IPS-20b (cell line): Measurements from ENCODE around the gene S1PR5.

Source experiments
- H3K27ac ChIP-seq: one replicate; pipeline ENCODE4 v1.5.1; 2013; ENCODE audit warnings: low read length
- H3K27me3 ChIP-seq: 2 replicates; pipeline ENCODE4 v1.6.1; 2013; ENCODE audit warnings: mild to moderate bottlenecking, low read length, inconsistent platforms; ENCODE audit not compliant: insufficient read depth
- H3K36me3 ChIP-seq: 2 replicates; pipeline ENCODE4 v1.6.1; 2013; ENCODE audit warnings: low read depth, mild to moderate bottlenecking, inconsistent platforms, low read length, moderate library complexity; ENCODE audit not compliant: insufficient read depth
- H3K4me1 ChIP-seq: 2 replicates; pipeline ENCODE4 v1.6.1; 2013; ENCODE audit warnings: mild to moderate bottlenecking, control low read depth, inconsistent platforms, low read length, moderate library complexity; ENCODE audit not compliant: insufficient read depth
- H3K4me3 ChIP-seq: 2 replicates; pipeline ENCODE4 v1.5.1; 2013; ENCODE audit warnings: mild to moderate bottlenecking, low read length, inconsistent platforms
- H3K9ac ChIP-seq: 2 replicates; pipeline ENCODE4 v1.6.1; 2013; ENCODE audit warnings: low read depth, mild to moderate bottlenecking, inconsistent platforms, low read length, moderate library complexity
- H3K9me3 ChIP-seq: 2 replicates; pipeline ENCODE4 v1.6.1; 2013; ENCODE audit warnings: mild to moderate bottlenecking, low read depth, low read length, inconsistent platforms; ENCODE audit not compliant: insufficient read depth

The S1PR5 gene

DNA sequence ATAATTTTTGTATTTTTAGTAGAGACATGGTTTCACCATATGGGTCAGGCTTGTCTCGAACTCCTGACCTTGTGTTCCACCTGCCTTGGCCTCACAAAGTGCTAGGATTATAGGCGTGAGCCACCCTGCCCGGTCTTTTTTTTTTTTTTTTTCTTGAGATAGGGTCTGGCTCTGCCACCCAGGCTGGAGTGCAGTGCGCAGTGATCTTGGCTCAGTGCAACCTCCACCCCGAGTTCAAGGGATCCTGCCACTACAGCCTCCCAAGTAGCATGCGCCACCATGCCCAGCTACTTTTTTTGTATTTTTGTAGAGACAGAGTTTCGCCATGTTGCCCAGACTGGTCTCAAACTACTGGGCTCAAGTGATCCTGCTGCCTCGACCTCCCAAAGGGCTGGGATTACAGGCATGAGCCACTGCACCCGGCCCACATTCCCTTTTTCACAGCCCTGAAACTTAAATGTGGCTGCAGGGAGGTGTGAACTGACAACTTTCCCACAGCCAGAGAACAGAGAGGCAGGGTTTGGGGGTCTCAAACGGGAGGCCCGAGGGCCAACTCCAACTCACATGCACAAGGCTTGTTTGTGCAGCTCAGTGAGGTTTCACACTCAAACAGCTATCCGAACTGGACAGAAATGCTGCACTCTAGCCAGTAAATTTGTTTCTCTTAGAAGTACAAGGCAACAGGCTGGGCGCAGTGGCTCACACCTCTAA, 4.4 kb upstream of the S1PR5 start:
- no peaks in the 10 kb centered on the region for H3K36me3 ChIP-seq
- H3K4me3 ChIP-seq: no peak overlapping the region
- H3K4me1 ChIP-seq: 0 out of 2 replicates have a peak, but pooled peaks cover 4% of the 10 kb centered on the region
- H3K27ac ChIP-seq: no peak overlapping the region
- H3K9ac ChIP-seq: no peak overlapping the region
- no peaks in the 10 kb centered on the region for H3K9me3 ChIP-seq
- peaks cover 38% of the 10 kb centered on the region for H3K27me3 ChIP-seq

DNA sequence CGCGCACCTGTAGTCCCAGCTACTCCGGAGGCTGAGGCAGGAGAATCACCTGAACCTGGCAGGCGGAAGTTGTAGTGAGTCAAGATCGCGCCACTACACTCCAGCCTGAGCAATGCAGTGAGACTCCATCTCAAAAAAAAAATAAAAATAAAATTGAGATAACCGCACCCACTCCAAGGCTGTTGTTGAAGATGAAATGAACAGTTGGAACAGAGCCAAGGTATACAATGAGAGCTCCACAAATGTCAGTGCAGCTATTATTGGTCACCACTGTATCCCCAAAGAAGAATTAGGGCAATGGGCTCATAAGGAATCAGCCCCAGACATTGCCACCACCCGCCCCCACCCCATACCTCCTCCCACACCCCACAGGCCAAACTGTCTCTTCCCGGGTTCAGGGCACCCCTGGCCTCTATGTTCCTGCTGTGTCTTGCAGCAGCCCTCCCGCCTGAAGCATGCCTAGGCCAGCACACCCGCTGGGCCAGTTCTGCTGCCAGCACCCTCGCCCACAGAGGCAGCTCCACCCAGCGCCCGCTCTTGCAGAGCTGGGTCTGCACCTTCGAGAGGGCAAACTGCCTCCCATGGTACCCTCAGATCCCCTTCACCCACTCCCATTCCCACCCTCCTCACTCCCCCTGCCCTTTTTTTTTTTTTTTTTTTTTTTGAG, 3.5 kb upstream of the S1PR5 start:
- Histone ChIP-seq H3K4me1 (0 out of 2 replicates have a peak, but pooled peaks cover 4% of the 10 kb centered on the region), H3K27me3 (peaks cover 46% of the 10 kb centered on the region), H3K36me3 (no peaks in the 10 kb centered on the region), H3K4me3 (no peak overlapping the region), H3K9me3 (no peaks in the 10 kb centered on the region), H3K9ac (no peak overlapping the region), H3K27ac (no peak overlapping the region)

DNA sequence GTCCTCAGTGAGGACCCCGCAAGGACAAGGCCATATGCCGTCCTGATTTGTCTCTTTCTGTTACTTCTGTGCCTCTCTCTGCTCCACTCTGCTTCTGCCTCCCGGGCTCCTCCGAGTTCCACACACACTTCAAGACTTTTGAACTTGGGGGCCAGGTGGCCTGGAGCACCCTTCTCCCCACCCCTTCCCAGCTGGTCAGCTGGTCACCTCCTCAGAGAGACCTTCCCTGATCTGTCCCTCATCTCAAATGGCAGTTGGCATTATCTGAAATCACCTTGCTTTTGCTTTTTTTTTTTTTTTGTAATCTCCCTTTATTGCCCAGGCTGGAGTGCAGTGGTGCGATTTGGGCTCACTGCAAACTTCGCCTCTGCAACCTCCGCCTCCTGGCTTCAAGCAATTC, 2.2 kb upstream of the S1PR5 start:
- no peak overlapping the region for H3K27ac ChIP-seq

DNA sequence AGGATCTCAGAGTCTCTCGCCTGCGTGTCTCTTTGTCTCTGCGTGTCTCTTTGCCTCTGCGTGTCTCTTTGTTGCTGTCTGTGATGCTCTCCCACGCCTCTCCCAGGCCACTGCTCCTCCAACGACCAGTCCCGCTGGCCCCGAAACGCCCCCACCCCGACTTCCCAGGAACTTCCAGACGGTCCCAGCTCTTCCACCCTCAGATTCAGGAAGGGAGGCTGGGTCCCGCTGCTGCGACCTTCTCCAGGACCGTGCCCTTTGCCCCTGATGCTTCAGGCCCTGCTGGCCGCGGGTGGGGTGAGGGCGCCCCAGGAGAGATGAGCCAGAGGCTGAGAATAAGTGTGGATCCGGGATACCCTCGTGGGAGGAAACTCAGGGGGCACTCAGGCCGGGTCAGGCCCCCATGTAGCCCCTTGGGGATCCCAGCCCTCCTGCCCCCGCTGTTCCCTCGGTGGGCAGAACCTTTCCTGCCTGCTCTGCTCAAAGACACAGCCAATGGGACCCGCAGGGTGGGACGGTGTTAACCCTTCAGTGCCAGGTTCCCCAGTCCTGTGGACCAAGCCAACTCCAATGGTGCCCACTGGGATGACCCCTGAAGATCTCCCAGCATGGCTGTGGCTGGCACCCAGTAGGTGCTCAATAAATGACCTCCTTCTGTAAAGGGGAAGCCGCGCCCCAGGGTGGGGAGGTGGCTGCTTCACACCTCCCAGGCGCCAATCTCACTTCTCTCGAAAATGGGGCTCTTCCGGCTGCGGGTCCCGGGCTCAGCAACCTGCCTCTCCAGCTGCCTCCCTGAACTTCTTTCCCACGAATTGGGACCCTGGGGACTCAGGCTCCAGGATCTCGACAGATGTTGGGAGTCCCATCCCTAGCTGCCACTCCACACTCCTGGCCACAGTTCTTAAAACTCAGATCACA, 1.5 kb upstream of the S1PR5 start:
- no peak overlapping the region for H3K9ac ChIP-seq
- 0 out of 2 replicates have a peak, but pooled peaks cover 4% of the 10 kb centered on the region for H3K4me1 ChIP-seq
- peaks cover 67% of the 10 kb centered on the region for H3K27me3 ChIP-seq
- H3K4me3 ChIP-seq: peak overlapping the region; percentile 65
- H3K27ac ChIP-seq: no peak overlapping the region
- H3K36me3 ChIP-seq: no peaks in the 10 kb centered on the region
- no peaks in the 10 kb centered on the region for H3K9me3 ChIP-seq

More for the DNA sequence above, 2.2 kb upstream of the S1PR5 start:
- H3K27me3 ChIP-seq: peaks cover 60% of the 10 kb centered on the region
- H3K9me3 ChIP-seq: no peaks in the 10 kb centered on the region
- no peak overlapping the region for H3K9ac ChIP-seq
- no peak overlapping the region for H3K4me3 ChIP-seq
- no peaks in the 10 kb centered on the region for H3K36me3 ChIP-seq
- H3K4me1 ChIP-seq: 0 out of 2 replicates have a peak, but pooled peaks cover 4% of the 10 kb centered on the region

DNA sequence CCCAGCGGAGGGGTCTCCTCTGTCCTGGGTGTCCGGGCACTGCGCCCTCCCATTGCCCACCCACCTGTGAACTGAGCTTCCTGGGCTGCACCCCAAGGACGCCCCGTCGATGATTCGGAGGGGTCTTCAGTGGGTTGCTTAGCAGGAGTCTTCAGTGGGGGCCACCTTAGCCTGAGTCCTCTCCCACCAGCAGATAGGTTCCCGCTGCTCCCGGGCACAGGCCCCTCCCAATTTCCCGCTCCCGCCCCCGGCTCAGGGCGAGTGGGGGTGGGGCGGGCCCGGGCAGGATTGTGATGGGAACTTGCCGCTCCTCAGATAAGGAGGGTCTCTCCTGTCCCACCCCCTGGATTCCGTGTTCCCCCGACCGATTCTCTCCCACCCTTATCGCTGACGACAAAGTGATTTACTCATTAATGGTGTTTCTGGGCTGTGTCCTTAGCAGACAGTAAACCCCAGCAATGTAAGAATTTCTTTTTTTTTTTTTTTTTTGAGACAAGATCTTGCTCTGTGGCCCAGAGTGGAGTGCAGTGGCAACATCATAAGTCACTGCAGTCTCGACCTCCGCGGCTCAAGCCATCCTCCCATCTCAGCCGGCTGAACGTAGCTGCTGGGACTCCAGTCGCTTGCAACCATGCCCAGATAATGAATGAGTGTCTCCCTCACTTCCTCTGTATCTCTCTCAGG, 655 bp upstream of the S1PR5 start:
- Histone ChIP-seq H3K4me3 (peak overlapping the region; percentile 65), H3K9ac (no peak overlapping the region), H3K36me3 (no peaks in the 10 kb centered on the region), H3K4me1 (0 out of 2 replicates have a peak, but pooled peaks cover 4% of the 10 kb centered on the region), H3K9me3 (no peaks in the 10 kb centered on the region), H3K27me3 (peaks cover 75% of the 10 kb centered on the region), H3K27ac (no peak overlapping the region)

DNA sequence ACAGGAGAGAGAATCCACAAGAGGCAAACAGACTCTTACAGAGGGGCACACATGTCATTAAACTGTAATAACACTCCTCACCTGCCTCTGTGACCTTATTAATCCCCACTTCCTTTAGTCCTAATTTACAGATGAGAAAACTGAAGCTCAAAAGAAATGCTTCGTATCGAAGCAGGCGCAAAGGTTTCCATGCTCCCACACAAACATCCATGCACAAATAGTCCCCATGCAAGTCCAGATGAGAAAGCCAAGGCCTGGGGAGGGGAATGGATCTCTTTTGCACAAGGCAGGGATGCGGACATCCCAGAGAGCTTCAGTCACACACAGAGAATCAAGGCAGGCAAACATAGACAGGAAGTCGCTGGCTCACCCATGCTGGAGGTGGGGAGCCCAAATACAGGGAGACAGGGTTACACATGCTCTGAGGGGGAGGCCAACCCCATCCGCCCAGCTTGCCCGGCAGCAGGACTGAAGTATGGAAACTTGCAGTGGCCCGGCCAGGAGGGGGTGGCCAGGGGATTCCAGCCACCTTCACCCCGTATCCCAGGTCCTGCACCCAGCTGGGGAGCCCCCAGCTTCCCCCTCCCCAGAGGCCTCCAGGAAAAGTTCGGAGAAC, 468 bp downstream of the S1PR5 start:
- H3K9ac ChIP-seq: no peak overlapping the region
- no peaks in the 10 kb centered on the region for H3K36me3 ChIP-seq
- no peak overlapping the region for H3K27ac ChIP-seq
- 0 out of 2 replicates have a peak, but pooled peaks cover 4% of the 10 kb centered on the region for H3K4me1 ChIP-seq
- peak overlapping the region; percentile 65 for H3K4me3 ChIP-seq
- peaks cover 87% of the 10 kb centered on the region for H3K27me3 ChIP-seq
- no peaks in the 10 kb centered on the region for H3K9me3 ChIP-seq

DNA sequence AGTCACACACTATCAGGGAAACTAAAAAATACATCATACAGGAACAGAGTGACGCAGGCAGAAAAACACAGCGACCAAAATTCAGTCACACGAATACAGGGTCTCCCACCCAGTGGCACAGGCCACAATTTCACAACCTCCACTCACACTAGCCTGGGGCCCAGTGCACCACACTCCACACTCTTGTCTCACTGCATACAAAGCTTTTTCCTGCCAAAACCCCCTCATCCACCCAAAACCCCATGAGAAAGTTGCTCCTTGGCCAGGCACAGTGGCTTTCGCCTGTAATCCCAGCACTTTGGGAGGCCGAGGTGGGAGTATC, 1.2 kb downstream of the S1PR5 start:
- Histone ChIP-seq H3K36me3 (no peaks in the 10 kb centered on the region), H3K27me3 (peaks cover 87% of the 10 kb centered on the region), H3K4me3 (no peak overlapping the region), H3K27ac (no peak overlapping the region), H3K9ac (no peak overlapping the region), H3K9me3 (no peaks in the 10 kb centered on the region), H3K4me1 (0 out of 2 replicates have a peak, but pooled peaks cover 4% of the 10 kb centered on the region)

DNA sequence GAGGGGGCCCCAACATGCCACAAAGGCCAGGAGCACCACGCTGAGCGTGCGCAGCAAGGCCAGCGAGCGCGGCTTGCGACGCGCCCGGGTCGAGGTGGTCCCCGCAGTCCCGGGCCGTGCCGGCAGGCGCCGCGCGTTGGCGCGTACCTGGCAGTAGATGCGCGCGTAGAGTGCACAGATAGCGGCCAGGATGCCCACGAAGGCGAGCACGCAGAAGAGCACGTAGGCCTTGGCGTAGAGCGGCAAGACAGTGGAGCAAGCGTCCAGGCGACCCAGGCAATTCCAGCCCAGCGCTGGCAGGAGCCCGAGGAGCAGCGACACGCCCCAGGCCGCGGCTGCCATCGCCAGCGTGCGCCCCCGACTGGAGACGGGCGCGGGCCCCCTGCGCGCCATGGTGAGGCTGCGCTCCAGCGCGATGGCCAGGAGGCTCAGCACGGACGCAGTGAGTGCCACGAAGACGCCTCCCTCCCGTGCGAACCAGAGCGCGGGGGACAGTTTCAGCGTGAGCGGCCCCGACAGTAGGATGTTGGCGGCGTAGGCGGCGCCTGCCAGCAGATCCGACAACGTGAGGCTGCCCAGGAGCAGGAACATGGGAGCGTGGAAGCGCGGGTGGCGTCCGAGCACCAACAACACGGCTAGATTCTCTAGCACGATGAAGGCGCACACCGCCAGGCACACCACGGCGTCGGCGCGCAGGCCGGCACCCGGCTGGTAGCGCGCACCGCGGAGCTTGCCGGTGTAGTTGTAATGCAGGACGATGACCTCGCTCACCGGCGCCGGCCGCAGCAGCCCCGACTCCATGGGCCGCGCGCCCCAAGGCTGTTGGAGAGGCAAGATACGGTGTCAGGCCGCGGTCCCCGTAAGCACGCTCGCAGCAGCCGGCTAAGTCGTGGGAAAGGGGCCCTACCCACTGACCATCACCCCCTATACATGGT, 2.8 kb downstream of the S1PR5 start:
- Histone ChIP-seq H3K27ac (no peak overlapping the region), H3K4me1 (peaks cover 7% of the 10 kb centered on the region; the same call in 1 of the 2 replicates), H3K4me3 (peak overlapping the region; percentile 48), H3K27me3 (peaks cover 77% of the 10 kb centered on the region), H3K36me3 (no peaks in the 10 kb centered on the region), H3K9ac (no peak overlapping the region), H3K9me3 (no peaks in the 10 kb centered on the region)

DNA sequence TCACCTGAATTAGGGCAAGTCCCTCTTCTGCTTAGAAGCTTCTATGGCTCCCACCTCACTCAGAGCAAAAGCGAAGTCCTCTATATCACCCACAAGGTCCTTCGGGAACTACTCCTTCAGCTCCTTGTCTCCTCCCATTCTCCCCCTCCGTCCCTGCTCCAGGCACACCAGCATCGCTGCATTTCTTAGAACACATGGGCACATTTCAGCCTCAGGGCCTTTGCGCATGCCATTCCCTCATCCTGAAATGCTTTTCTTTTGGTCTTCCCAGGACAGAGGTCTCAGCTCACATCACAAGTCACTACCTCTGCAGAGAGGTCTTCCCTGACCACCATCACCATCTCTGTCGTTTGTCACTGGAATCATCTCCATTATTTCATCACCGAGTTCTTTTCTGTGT, 4.0 kb downstream of the S1PR5 start:
- Histone ChIP-seq H3K9ac (no peak overlapping the region), H3K4me1 (peaks cover 6% of the 10 kb centered on the region; the same call in 1 of the 2 replicates)

DNA sequence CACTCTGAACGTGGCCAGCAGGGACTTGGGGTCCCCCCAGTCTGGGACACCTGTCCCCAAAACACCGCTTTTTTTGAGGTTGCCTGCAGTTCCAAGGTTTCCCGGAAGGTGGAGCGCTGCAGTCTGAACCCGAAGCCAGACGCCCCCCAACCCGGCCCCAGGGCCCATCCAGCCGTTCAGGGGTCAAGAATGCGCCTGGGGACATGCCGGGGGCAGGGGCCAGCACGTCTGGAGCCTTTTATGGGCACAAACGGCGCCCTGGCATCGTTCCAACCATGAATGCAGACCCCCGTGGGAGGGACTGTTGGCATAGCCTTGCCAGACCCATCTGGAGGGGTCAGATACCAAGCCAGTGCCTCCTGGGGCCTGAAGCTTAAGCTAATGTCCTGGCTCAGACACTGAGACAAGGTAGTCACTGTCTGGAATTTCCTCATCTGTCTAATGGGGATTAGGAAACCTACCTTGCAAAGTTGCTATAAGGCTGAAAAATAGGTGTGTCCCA, 6.9 kb downstream of the S1PR5 start:
- H3K4me1 ChIP-seq: peaks cover 3% of the 10 kb centered on the region; the same call in 1 of the 2 replicates
- H3K9ac ChIP-seq: no peak overlapping the region
- H3K36me3 ChIP-seq: no peaks in the 10 kb centered on the region
- no peak overlapping the region for H3K27ac ChIP-seq
- H3K27me3 ChIP-seq: peaks cover 36% of the 10 kb centered on the region
- no peaks in the 10 kb centered on the region for H3K9me3 ChIP-seq
- H3K4me3 ChIP-seq: no peak overlapping the region

More for the DNA sequence above, 4.0 kb downstream of the S1PR5 start:
- no peaks in the 10 kb centered on the region for H3K36me3 ChIP-seq
- H3K27ac ChIP-seq: no peak overlapping the region
- H3K4me3 ChIP-seq: no peak overlapping the region
- no peaks in the 10 kb centered on the region for H3K9me3 ChIP-seq
- H3K27me3 ChIP-seq: peaks cover 65% of the 10 kb centered on the region
